ENCODE data around the gene CCP110.

GRCh38 chr16:19542138-19542821 lies 18.5 kb downstream of the CCP110 start:
- TF ChIP-seq CTCF (IDR thresholded peaks at IDR 0.05) (no peak), POLR2AphosphoS5 (IDR thresholded peaks at IDR 0.05; ENCODE audit: low read depth, low read length) (no peak), REST (IDR thresholded peaks at IDR 0.05; ENCODE audit: insufficient read depth in 1 of 2, low read depth in 2 of 2, low read length in 1 of 2) (no peak)
